Stimulated activated CD4-positive, alpha-beta T cell treated with anti-CD3 and anti-CD28 coated beads, Interleukin-1b, Interleukin-23, amount 100 ng/mL, for 4 hours (primary cell): ENCODE measurements around the gene OPN4.

Experiments
- DNase-seq, 2 donors: peaks; one replicate each; pipeline ENCODE4 v3.0.0-alpha.2; 2020; ENCODE audit warnings: low read depth in 2 of 2

Gene OPN4

DNA sequence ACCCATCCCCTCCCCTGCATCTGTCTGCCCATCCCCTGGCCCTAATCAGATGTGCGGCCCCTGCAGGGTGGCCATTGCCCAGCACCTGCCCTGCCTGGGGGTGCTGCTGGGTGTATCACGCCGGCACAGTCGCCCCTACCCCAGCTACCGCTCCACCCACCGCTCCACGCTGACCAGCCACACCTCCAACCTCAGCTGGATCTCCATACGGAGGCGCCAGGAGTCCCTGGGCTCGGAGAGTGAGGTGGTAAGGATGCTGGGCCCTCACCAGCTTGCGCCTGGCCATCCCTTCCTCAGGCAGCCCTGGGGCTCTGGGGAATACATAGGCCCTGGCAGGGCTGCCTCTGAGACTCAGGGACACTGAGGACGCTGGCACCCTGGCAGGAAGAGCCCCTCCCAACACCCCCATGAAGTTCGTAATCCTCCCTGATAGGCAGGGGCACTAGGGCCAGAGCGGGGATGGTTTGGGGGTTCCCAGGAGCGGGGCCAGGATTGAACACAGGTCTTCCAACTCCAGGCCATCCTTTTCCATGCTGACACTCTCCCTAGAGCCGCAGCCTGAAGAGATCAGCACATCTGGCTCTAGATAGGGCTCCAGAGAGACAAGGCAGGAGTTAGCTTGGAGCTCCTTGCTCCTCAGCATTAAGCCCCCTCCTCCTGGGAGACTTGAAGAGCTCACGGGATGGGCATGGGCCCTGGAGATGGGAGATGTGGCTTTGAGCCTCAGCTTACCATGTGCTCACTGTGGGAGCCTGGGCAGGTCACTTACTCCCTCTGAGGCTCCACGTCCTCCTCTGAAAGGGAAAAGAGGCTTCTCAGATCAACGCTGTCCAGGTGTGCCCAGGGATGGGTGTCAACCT lies 8.1 kb downstream of the OPN4 start:
- no peak for DNase-seq

DNA sequence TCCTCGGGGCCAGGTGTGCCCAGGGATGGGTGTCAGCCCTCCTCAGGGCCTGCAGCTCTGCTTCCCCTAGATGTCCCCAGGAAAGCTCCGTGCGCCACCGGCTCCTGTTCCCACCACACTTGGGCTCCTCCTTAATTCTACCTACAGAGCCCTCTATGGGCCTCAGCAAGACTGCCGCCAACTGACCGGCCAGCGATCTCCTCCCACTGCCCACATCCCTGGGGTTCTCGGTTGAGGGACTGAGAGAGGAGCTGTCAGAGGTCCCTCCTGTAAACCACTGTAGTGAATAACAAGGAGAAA lies 8.6 kb downstream of the OPN4 start:
- DNase-seq, result no peak

DNA sequence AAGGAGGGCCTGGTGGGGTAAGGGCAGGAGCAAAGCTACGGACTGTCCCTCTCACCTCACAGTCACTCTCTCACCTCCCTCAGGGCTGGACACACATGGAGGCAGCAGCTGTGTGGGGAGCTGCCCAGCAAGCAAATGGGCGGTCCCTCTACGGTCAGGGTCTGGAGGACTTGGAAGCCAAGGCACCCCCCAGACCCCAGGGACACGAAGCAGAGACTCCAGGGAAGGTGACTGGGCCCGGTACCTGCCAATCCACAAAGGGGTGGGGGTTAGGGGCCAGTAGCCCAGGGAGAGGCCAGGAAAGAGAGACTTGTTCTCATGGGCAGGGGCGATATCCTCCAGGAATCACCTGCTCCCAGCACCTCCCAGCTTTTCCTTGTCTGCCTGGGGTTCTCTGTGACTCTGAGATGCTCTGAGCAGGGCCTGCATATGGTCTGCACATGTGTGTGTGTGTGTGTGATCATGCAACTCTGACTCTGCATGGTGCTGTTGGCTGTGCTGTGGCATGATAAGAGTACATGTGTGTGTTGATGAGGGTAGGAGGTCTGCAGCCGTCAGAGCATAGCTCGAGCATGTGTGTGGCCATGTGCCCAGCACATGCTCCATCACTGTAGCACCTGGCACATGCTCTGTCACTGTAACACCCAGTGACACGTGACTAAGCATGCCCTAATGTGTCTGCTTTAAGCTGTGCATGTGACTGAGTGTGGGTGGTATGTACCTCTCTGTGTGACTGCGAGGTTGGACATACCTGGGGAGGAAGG lies 9.4 kb downstream of the OPN4 start:
- no peak for DNase-seq

- DNase-seq, result no peak
Observed at GRCh38 chr10:86664341-86665217, 10.2 kb downstream of the OPN4 start.

DNA sequence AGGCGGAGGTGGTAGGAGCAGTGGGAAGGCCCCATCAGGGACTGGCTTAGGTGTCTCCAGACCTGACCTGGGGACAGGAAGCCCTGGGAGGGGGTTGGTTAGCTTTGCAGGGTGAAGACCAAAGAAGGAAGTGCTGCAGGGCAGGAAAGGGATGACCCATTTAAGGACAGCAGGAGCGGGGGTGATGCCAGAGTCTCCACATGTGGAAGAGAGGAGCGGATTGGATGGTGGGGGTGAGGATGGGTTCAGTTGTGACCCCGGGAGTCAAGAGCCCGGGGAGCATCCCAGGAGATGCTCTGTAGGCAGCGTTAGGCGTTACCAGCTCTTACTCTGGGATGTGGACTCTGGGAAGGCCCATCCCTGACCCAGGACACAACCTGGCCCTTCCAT lies 10.9 kb downstream of the OPN4 start:
- DNase-seq, result no peak

DNA sequence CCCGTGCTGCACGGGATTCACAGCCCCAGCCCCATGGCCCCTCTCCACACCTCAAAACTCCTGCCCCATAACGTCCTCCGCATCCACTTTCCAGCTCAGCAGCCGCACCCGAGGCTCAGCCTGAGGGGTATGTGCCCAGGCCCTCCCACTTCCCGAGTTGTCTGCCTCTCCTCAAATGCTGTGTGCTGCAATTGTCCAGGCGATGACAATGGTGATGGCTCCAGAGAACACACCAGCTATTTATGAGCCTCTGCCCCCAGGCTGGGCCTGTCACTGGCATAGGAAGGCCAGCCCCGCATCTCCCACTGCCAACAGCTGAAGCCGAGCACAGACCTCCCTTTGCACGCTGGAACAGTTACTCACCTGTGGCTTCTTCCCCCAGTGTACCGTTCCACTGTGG lies 11.5 kb downstream of the OPN4 start:
- no peak for DNase-seq

GRCh38 chr10:86666538-86666937 lies 12.2 kb downstream of the OPN4 start:
- no peak for DNase-seq

DNA sequence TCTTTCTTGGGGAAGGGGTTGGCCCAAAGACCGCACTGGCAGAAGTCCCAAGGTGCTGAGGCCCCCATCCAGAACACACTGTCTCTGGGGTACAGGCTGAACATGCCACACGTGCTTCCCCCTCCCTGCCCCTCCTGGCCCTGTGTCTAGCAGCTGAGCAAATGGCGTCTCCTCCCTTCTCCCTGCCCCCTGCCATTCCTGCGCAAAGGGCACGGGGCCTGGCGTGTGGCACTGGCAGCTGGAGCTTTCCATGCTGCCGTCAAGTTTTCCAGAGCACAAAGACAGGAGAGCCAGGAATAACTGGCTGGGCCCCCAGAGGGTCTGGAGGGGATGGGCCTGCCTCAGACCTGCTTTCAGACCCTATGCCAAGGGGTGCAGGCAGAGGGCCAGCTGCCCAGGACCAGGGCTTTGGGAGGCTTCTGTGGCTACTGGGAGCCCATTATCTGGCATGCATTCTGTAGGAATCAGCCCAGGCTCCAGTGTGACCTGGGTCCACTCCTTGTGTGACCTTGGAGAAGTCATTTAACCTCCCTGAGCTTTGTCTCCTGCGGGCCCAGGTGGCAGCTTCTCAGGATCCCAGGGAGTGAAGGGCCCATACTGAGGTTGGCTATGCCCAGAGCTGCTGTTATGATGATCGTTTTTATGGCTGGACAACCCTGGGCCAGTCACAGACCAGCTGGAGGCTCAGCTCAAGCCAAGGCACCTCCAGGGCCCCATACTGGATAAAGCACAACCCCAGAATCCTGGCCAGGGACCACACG lies 13.3 kb downstream of the OPN4 start:
- DNase-seq, result no peak

- DNase-seq, result no peak
Observed at GRCh38 chr10:86668297-86669165, 14.2 kb downstream of the OPN4 start, which contains the start of gene LDB3. Gene LDB3, plus strand, starts transcription at chr10:86668511. Its CDS starts 181 bp downstream, at chr10:86668692.

DNA sequence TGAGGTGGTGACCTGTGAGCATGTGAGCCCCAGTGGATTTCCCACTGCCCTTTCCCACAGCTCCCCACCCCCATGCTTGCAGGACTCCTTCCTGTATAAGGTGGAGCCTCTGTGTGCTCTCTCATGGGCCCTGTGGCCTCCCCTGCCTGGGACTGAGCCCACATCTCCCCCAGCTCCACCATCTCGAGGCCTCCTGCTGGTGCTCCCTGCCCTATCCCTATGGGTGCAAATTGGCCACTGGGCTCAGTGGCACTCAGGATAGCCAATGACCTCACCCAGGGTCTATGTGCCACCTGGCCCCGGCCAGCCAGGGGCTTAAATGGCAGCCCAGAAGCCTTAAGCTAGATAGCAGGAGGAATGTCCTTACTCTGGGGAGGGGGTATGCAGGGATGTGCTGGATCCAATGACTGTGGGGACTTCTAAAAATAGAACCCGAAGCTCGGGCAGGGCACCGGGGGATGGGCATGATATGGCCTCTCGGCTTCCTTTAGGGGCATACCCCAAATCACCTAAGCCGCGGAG lies 16.0 kb downstream of the OPN4 start:
- no peak for DNase-seq

GRCh38 chr10:86670876-86671275 lies 16.5 kb downstream of the OPN4 start:
- no peak for DNase-seq

DNA sequence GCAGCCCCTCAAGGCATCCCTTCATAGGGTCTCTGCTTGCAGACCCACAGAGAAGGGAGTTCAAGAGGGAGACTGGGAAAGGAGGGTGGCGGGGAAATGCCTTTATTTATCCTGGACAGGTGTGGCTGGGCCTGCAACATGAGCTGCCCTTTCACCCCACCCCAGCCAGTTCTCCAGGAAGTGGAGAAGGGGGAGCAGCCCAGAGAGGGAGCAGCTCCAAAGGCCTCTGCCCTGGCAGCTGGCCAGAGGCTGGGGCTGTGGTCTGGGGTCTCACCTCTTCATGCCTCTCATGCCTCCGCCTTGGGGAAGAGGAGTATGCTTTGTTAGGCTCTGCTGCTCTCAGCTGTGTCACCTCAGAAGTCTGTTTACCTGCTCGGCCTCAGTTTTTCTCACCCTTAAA lies 17.1 kb downstream of the OPN4 start:
- no peak for DNase-seq

GRCh38 chr10:86671985-86672710 lies 17.8 kb downstream of the OPN4 start:
- no peak for DNase-seq

DNA sequence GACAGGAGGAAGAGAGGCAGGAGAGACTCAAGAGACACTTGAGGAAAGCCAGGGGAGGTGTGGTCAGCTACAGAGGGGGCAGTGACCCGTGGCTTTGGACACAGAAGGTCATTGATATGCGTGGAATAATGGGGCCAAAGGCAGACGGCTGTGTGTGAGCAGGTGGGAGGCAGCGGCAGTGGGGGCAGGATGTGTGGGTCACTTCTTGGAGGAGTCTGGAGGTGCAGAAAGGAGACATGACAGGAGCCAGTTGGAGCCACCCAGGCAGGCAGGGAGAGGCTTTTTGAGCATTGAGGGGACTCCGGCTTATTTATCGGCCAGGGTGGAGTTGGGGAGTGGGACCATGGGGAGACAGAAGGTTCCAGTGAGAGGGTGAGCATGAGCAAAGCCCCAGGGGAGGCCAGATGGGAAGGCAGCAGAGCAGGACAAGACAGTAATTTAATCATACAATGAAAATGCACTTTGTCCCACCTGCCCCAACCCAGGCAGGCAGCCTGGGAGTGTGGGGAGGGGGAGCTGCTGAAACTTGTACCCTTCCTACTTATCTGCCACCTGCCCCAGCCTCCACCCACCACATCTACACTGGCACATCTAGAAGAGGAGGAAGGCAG lies 19.0 kb downstream of the OPN4 start:
- no peak for DNase-seq

- no peak for DNase-seq
Observed at GRCh38 chr10:86673827-86674581, 19.7 kb downstream of the OPN4 start.

DNA sequence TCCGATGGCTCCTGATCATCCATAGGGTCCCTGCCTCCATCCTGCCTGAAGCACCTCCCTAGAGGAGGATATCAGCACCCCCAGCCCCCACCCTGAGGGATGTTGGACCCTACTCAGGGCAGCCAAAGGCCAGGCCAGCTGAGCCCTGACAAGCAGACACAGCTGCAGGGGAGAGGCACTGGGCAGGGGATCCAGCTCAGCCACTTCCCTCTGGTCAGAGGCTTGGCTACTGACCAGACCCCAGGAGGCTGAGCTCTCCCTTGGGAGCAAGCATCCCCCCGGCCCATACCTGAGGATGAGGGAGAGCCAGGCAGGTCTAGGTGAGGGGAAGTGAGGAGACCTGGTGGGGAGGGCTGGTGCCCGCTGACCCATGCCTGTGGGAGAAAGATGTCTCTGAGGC lies 20.6 kb downstream of the OPN4 start:
- no peak for DNase-seq

DNA sequence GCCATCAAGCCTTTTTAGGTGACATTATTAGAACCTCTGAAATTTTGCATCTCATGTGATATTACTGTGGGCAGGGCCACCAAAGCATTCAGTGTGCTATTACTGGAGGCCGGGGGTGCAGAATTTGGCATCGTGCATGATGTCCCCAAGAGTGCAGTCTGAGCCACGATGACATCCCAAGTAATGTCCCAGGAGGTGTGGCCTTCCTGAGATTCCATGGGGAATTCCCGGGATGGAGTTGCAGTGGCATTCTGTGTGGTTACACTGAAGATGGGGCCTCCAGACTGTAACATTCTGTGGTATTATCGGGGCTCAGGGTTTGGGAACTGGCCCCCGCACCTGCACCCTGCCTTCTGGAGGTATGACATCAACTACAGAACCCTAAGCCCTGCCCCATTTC lies 23.0 kb downstream of the OPN4 start:
- DNase-seq, result no peak

DNA sequence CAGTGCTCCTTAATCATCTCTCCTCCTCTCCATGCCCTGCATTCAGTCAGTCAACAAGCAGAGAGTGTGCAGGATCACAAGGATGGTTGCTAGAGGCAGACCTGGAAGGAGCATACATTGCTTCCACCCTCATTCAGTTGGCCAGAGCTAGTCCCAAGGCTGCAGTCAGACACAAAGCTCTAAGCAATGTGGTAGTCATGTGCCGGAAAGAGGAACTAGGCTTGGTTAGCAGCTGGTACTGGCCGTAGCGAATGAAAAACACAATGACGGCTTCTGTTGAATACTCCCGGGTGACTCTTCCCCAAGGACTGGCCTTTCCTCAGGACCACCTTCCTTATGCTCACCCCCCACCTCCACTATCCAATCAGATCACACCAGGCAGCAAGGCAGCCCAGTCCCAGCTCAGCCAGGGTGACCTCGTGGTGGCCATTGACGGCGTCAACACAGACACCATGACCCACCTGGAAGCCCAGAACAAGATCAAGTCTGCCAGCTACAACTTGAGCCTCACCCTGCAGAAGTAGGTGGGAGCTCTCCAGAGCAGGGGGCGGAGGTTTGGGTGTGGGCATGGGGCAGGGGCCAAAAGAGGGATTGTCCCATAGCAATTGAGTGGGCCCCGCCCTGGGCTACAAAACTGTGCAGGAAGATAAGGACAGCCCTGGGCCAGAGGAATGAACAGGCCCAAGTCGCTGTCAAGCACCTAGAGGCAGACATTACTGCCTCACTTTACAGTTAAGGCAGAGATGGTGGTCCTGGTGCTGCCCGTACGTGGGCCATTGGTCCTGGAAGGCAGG lies 24.8 kb downstream of the OPN4 start:
- DNase-seq, result no peak
